Tibial nerve (tissue), 3 donors: ENCODE measurements around the gene WNT9A.

ENCODE experiments used
- CTCF ChIP-seq, 5 experiments: fragments of 200-600 bp in 3 of 5; fragments of 450-650 bp in 2 of 5; sonication (generic) in 3 of 5; IDR thresholded peaks; one replicate each; pipeline ENCODE4 v1.5.1; 2016 to 2019; ENCODE audit warnings: antibody characterized with exemption in 5 of 5, mild to moderate bottlenecking in 3 of 5, moderate library complexity in 2 of 5
- POLR2A ChIP-seq, 2 donors: fragments of 450-650 bp; IDR thresholded peaks; one replicate each; pipeline ENCODE4 v1.6.1; 2017; ENCODE audit warnings: antibody characterized with exemption in 2 of 2, mild to moderate bottlenecking in 2 of 2, moderate library complexity in 2 of 2

- TF ChIP-seq CTCF (IDR thresholded peaks at IDR 0.05) (no peak), POLR2A (IDR thresholded peaks at IDR 0.05) (no peak)
These were observed 29.0 kb downstream of the WNT9A start for GRCh38 chr1:227918736-227919135.
